Rectal smooth muscle tissue (tissue), 1 donor: Measurements from ENCODE around the gene KIAA2012.

ENCODE experiments used
- H3K27ac ChIP-seq: one replicate; pipeline ENCODE4 v1.7.0; 2013; ENCODE audit warnings: low read depth, low read length, inconsistent platforms
- H3K27me3 ChIP-seq: one replicate; pipeline ENCODE4 v1.7.0; 2013; ENCODE audit warnings: low read length; ENCODE audit not compliant: control insufficient read depth, insufficient read depth
- H3K36me3 ChIP-seq: one replicate; pipeline ENCODE4 v1.7.0; 2013; ENCODE audit warnings: low read length; ENCODE audit not compliant: control insufficient read depth, insufficient read depth
- H3K4me1 ChIP-seq: one replicate; pipeline ENCODE4 v1.7.0; 2013; ENCODE audit warnings: low read length; ENCODE audit not compliant: control insufficient read depth, insufficient read depth
- H3K4me3 ChIP-seq: one replicate; pipeline ENCODE4 v1.7.0; 2013; ENCODE audit warnings: low read length
- H3K9ac ChIP-seq: one replicate; pipeline ENCODE4 v1.7.0; 2013; ENCODE audit warnings: low read length

KIAA2012 gene

GRCh38 chr2:202098291-202098690, 25.2 kb downstream of the KIAA2012 start:
- no peak overlapping the region for H3K4me3 ChIP-seq
- no peaks in the 10 kb centered on the region for H3K27me3 ChIP-seq
- H3K27ac ChIP-seq: no peak overlapping the region
- peaks cover 2% of the 10 kb centered on the region for H3K4me1 ChIP-seq
- H3K36me3 ChIP-seq: no peaks in the 10 kb centered on the region
- no peak overlapping the region for H3K9ac ChIP-seq

GRCh38 chr2:202099515-202099914, 26.5 kb downstream of the KIAA2012 start:
- Histone ChIP-seq H3K36me3 (no peaks in the 10 kb centered on the region), H3K9ac (no peak overlapping the region), H3K4me1 (peaks cover 2% of the 10 kb centered on the region), H3K27ac (no peak overlapping the region), H3K4me3 (no peak overlapping the region), H3K27me3 (no peaks in the 10 kb centered on the region)

GRCh38 chr2:202100176-202100575, 27.1 kb downstream of the KIAA2012 start:
- Histone ChIP-seq H3K36me3 (no peaks in the 10 kb centered on the region), H3K4me3 (no peak overlapping the region), H3K27me3 (no peaks in the 10 kb centered on the region), H3K9ac (no peak overlapping the region), H3K27ac (no peak overlapping the region), H3K4me1 (peaks cover 2% of the 10 kb centered on the region)

GRCh38 chr2:202101026-202101579, 28.0 kb downstream of the KIAA2012 start:
- H3K36me3 ChIP-seq: no peaks in the 10 kb centered on the region
- no peak overlapping the region for H3K4me3 ChIP-seq
- H3K27ac ChIP-seq: no peak overlapping the region
- H3K9ac ChIP-seq: no peak overlapping the region
- no peaks in the 10 kb centered on the region for H3K27me3 ChIP-seq
- peaks cover 2% of the 10 kb centered on the region for H3K4me1 ChIP-seq

GRCh38 chr2:202102425-202103000, 29.5 kb downstream of the KIAA2012 start:
- H3K4me3 ChIP-seq: no peak overlapping the region
- H3K27me3 ChIP-seq: no peaks in the 10 kb centered on the region
- no peak overlapping the region for H3K9ac ChIP-seq
- H3K27ac ChIP-seq: no peak overlapping the region
- H3K4me1 ChIP-seq: peaks cover 2% of the 10 kb centered on the region
- no peaks in the 10 kb centered on the region for H3K36me3 ChIP-seq

- H3K4me1 ChIP-seq: peaks cover 2% of the 10 kb centered on the region
- no peak overlapping the region for H3K27ac ChIP-seq
- no peaks in the 10 kb centered on the region for H3K36me3 ChIP-seq
- H3K4me3 ChIP-seq: no peak overlapping the region
- H3K27me3 ChIP-seq: no peaks in the 10 kb centered on the region
- H3K9ac ChIP-seq: no peak overlapping the region
Observed at GRCh38 chr2:202104286-202104870, 31.3 kb downstream of the KIAA2012 start.

- H3K9ac ChIP-seq: no peak overlapping the region
Observed at GRCh38 chr2:202105025-202105424, 32.0 kb downstream of the KIAA2012 start.

GRCh38 chr2:202108345-202108744, 35.3 kb downstream of the KIAA2012 start:
- no peaks in the 10 kb centered on the region for H3K4me1 ChIP-seq
- no peak overlapping the region for H3K4me3 ChIP-seq
- no peaks in the 10 kb centered on the region for H3K27me3 ChIP-seq
- no peak overlapping the region for H3K27ac ChIP-seq
- H3K36me3 ChIP-seq: no peaks in the 10 kb centered on the region
- no peak overlapping the region for H3K9ac ChIP-seq

More at GRCh38 chr2:202105025-202105424, 32.0 kb downstream of the KIAA2012 start:
- H3K27me3 ChIP-seq: no peaks in the 10 kb centered on the region
- H3K4me1 ChIP-seq: peaks cover 2% of the 10 kb centered on the region
- H3K27ac ChIP-seq: no peak overlapping the region
- H3K4me3 ChIP-seq: no peak overlapping the region
- H3K36me3 ChIP-seq: no peaks in the 10 kb centered on the region

- H3K9ac ChIP-seq: no peak overlapping the region
- H3K36me3 ChIP-seq: no peaks in the 10 kb centered on the region
- peaks cover 2% of the 10 kb centered on the region for H3K27me3 ChIP-seq
- H3K27ac ChIP-seq: no peak overlapping the region
- no peak overlapping the region for H3K4me3 ChIP-seq
- H3K4me1 ChIP-seq: no peaks in the 10 kb centered on the region
Observed at GRCh38 chr2:202109139-202109736, 36.2 kb downstream of the KIAA2012 start.

GRCh38 chr2:202109737-202110184, 36.7 kb downstream of the KIAA2012 start:
- no peaks in the 10 kb centered on the region for H3K36me3 ChIP-seq
- H3K4me1 ChIP-seq: no peaks in the 10 kb centered on the region
- no peak overlapping the region for H3K27ac ChIP-seq
- H3K4me3 ChIP-seq: no peak overlapping the region
- H3K9ac ChIP-seq: no peak overlapping the region
- H3K27me3 ChIP-seq: peaks cover 2% of the 10 kb centered on the region

- no peak overlapping the region for H3K9ac ChIP-seq
- no peaks in the 10 kb centered on the region for H3K36me3 ChIP-seq
- peaks cover 2% of the 10 kb centered on the region for H3K27me3 ChIP-seq
- no peak overlapping the region for H3K27ac ChIP-seq
- H3K4me3 ChIP-seq: no peak overlapping the region
- no peaks in the 10 kb centered on the region for H3K4me1 ChIP-seq
Observed at GRCh38 chr2:202110491-202110890, 37.4 kb downstream of the KIAA2012 start.

GRCh38 chr2:202112041-202112440, 39.0 kb downstream of the KIAA2012 start:
- peaks cover 2% of the 10 kb centered on the region for H3K27me3 ChIP-seq

More at GRCh38 chr2:202112041-202112440, 39.0 kb downstream of the KIAA2012 start:
- no peak overlapping the region for H3K4me3 ChIP-seq
- no peaks in the 10 kb centered on the region for H3K4me1 ChIP-seq
- no peak overlapping the region for H3K9ac ChIP-seq
- H3K27ac ChIP-seq: no peak overlapping the region
- no peaks in the 10 kb centered on the region for H3K36me3 ChIP-seq
